Breast epithelium (tissue), 3 donors: ENCODE measurements around the gene G6PD.

Experiments
- CTCF ChIP-seq, 3 donors: fragments of 450-650 bp; IDR thresholded peaks; one replicate each; pipeline ENCODE4 v1.5.1; 2016 to 2017; ENCODE audit warnings: antibody characterized with exemption in 3 of 3, mild to moderate bottlenecking in 3 of 3, moderate library complexity in 3 of 3
- POLR2A ChIP-seq: fragments of 450-650 bp; IDR thresholded peaks from one replicate; pipeline ENCODE4 v1.6.1; 2016; ENCODE audit warnings: antibody characterized with exemption, mild to moderate bottlenecking, moderate library complexity
- POLR2AphosphoS5 ChIP-seq, 3 donors: sonication (generic); formaldehyde crosslinking; IDR thresholded peaks; one replicate each; pipeline ENCODE4 v1.6.1; 2017; ENCODE audit warnings: antibody characterized with exemption in 3 of 3

DNA sequence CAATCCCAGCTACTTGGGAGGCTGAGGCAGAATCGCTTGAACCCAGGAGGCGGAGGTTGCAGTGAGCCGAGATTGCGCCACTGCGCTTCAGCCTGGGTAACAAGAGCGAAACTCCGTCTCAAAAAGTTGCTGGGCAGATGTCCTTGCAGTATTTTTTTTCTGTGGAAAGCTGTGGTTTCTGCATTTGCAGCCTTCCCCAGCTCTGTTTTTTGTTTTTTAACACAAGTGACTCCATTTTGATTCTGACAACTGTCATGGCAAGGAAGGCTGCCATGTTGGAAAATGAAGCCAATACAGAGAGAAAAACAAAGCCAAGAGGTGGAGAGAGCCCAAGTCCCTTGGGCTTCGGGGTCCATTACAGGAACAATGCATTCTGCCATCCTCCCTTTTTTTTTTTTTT is 44.5 kb downstream of the G6PD start:
- TF ChIP-seq CTCF (IDR thresholded peaks at IDR 0.05) (no peak), POLR2AphosphoS5 (IDR thresholded peaks at IDR 0.05) (no peak), POLR2A (no peak)
